EL (cell line): ENCODE results near the gene POP4.
A peak's percentile ranks its signal among the peaks of the same experiment; 100 is the strongest.
"Not testable (repeated sequence)": the region's sequence is repeated elsewhere in the genome, so short reads cannot be mapped to it uniquely, and the experiment has no call there.

ENCODE experiments used
- DNase-seq: peaks from one replicate; pipeline ENCODE4 v3.0.0-alpha.2; 2016

POP4 gene

GRCh38 chr19:29612801-29613595, 6.9 kb downstream of the POP4 start:
- DNase-seq: no peak

GRCh38 chr19:29614046-29614445, 8.0 kb downstream of the POP4 start:
- DNase-seq: no peak

GRCh38 chr19:29614780-29615179, 8.7 kb downstream of the POP4 start:
- no peak for DNase-seq

- DNase-seq: no peak
These were observed 9.9 kb downstream of the POP4 start for GRCh38 chr19:29615891-29616425.

- DNase-seq: no peak
These were observed 10.5 kb downstream of the POP4 start for GRCh38 chr19:29616541-29616940.

GRCh38 chr19:29617366-29618266, 11.5 kb downstream of the POP4 start:
- DNase-seq: no peak

- no peak for DNase-seq
These were observed 12.4 kb downstream of the POP4 start for GRCh38 chr19:29618434-29618833.

- DNase-seq: no peak
These were observed 12.8 kb downstream of the POP4 start for GRCh38 chr19:29618871-29619270.

GRCh38 chr19:29620931-29621351, 14.9 kb downstream of the POP4 start:
- DNase-seq: no peak

- DNase-seq: no peak
These were observed 16.3 kb downstream of the POP4 start for GRCh38 chr19:29622166-29623070.

- no peak for DNase-seq
These were observed 17.8 kb downstream of the POP4 start for GRCh38 chr19:29623726-29624488.

- DNase-seq: no peak
These were observed 18.6 kb downstream of the POP4 start for GRCh38 chr19:29624489-29625185.

GRCh38 chr19:29625186-29625651, 19.1 kb downstream of the POP4 start:
- no peak for DNase-seq

- DNase-seq: no peak
These were observed 20.3 kb downstream of the POP4 start for GRCh38 chr19:29626386-29626785.

- DNase-seq: not testable (repeated sequence)
These were observed 20.7 kb downstream of the POP4 start for GRCh38 chr19:29626832-29627231.

- DNase-seq: no peak
These were observed 22.7 kb downstream of the POP4 start for GRCh38 chr19:29628661-29629385.

- no peak for DNase-seq
These were observed 23.9 kb downstream of the POP4 start for GRCh38 chr19:29629836-29630534.

GRCh38 chr19:29630655-29631054, 24.6 kb downstream of the POP4 start:
- DNase-seq: peak; percentile 45

GRCh38 chr19:29631450-29631849, 25.4 kb downstream of the POP4 start:
- no peak for DNase-seq

GRCh38 chr19:29634002-29634401, 27.9 kb downstream of the POP4 start:
- no peak for DNase-seq
